T47D (cell line): ENCODE data around the gene SIRPG.
"Not testable (repeated sequence)": the region's sequence is repeated elsewhere in the genome, so short reads cannot be mapped to it uniquely, and the experiment has no call there.

Source experiments
- DNase-seq, 2 experiments: peaks; one replicate each; pipeline versions ENCODE4 v3.0.0 to v3.0.0-alpha.2; 2011 to 2012; ENCODE audit warnings: low read depth in 1 of 2, low spot score in 1 of 2
- JUND ChIP-seq: IDR thresholded peaks from 2 replicates; pipeline ENCODE4 v1.6.1; 2012; ENCODE audit warnings: low read depth
- in situ Hi-C: cut with HindIII; loops from 2 replicates; pipeline ENCODE4 v1.10.0; 2016; ENCODE audit warnings: low sequenced_read_pairs, low pct_unique_long_range_greater_than_20kb

The SIRPG gene

DNA sequence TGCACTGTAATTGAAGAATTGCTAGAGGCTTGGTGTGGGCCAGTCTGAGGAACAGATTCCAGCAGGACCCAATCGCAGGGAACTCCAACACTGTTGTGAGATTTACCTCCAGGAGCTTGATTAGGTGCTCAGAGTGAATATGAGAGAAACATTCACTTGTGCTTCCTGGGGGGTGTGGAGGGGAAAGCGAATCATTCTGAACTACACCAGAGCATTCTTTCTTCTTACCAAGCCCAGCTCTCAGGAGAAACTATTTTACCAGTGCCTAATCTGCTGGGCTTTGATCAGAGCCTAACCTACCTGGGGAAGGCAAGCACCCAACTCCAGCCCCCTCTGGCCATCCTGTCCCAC lies 30.4 kb downstream of the SIRPG start:
- in situ Hi-C loops: no loop called here
- no peak for TF ChIP-seq JUND
- no peak for DNase-seq

GRCh38 chr20:1626528-1627199 lies 30.9 kb downstream of the SIRPG start:
- no peak for DNase-seq
- in situ Hi-C loops: no loop called here
- TF ChIP-seq JUND: no peak

DNA sequence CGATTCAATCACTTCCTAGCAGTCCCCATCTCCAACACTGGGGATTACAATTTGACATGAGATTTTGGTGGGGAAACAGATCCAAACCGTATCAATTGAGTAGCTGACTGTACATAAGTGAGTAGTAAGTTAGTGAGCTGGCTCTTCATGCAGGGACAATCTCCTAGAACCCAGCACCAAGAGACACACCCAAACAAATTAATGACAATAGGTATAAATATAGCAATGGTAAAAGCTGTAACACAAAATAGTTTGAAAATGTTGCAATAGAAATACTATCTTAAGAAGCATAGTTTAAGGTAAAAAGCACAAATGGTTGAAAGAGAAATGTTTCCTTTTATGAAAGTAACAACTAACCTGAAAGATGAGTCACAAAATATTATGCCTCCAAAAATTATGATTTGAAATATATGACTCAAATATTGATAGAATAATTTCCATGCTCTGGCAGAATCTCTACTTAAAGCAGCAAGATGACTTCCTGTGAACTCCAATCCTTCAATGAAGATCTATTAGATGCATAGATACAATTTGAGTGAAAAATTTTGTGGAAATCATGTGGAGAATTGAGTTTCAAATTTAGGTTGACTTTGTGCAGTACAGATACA lies 32.4 kb downstream of the SIRPG start:
- TF ChIP-seq JUND: no peak
- in situ Hi-C loops: no loop called here
- no peak for DNase-seq

DNA sequence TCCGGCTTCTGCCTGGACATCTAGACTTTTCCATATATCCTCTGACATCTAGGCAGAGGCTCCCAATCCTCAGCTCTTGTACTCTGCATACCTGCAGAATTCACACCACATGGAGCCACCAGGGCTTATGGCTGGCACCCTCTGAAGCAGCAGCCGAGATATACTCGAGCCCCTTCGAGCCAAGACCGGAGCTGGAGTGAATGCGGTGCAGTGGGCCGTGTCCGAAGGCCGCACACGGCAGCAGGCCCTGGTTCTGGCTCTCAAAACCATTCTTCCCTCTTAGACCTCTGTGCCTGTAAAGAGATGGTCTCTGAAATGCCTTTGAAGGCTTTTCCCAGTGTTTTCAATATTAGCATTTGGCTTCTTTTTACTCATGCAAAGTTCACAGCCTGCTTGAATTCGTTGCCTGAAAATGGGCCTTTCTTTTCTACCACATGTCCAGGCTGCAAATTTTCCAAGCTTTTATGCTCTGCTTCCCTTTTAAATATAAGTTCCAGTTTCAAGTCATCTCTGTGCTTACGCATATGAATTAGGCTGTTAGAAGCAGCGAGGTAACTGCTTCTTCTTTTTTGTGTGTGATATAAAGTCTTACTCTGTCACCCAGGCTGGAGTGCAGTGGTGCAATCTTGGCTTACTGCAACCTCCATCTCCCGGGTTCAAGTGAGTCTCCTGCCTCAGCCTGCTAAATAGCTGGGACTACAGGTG lies 33.9 kb downstream of the SIRPG start:
- no peak for DNase-seq
- TF ChIP-seq JUND: no peak
- in situ Hi-C loops: no loop called here

GRCh38 chr20:1622450-1622849 lies 35.1 kb downstream of the SIRPG start:
- TF ChIP-seq JUND: no peak
- no peak for DNase-seq
- in situ Hi-C loops: no loop called here

DNA sequence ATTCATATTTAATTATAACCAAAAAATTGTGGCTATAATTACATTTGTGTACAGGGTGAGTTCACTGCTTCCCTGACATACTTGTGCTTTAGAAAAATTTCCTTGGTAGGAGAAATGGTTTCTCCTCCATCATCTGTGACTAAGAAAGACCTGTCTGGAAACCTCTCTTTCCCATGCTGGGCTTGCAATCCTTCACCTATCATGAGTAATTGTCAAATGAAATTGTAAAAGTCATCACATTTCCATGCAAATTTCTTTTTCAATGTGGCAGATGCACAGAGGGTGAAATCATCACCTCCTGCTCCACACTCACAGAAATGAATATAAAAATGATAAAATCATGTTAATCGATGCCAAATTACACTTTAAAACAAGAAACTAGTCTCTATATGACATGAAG lies 36.3 kb downstream of the SIRPG start:
- in situ Hi-C loops: no loop called here
- no peak for DNase-seq
- no peak for TF ChIP-seq JUND

GRCh38 chr20:1619861-1620444 lies 37.6 kb downstream of the SIRPG start, which contains the start of gene SIRPB1:
TSS of gene SIRPB1 (minus strand) at chr20:1620009. CDS start at chr20:1619944, 65 bp downstream.
- TF ChIP-seq JUND: no peak
- no peak for DNase-seq
- in situ Hi-C loops: no loop called here

GRCh38 chr20:1618954-1619540 lies 38.5 kb downstream of the SIRPG start:
- in situ Hi-C loops: no loop called here
- no peak for TF ChIP-seq JUND
- DNase-seq: no peak

- in situ Hi-C loops: no loop called here
- TF ChIP-seq JUND: no peak
- DNase-seq: no peak
Measured at GRCh38 chr20:1618479-1618878, 39.1 kb downstream of the SIRPG start.

- no peak for DNase-seq
- no peak for TF ChIP-seq JUND
- in situ Hi-C loops: no loop called here
Measured at GRCh38 chr20:1616858-1617434, 40.6 kb downstream of the SIRPG start.

- DNase-seq, in situ Hi-C loops: not testable (repeated sequence)
Measured at GRCh38 chr20:1610404-1610803, 47.2 kb downstream of the SIRPG start.

- in situ Hi-C loops, DNase-seq: not testable (repeated sequence)
Measured at GRCh38 chr20:1608678-1609347, 48.8 kb downstream of the SIRPG start.
